Upper lobe of left lung (tissue), 4 donors: ENCODE data around the gene PLEKHH3.
A peak's percentile ranks its signal among the peaks of the same experiment; 100 is the strongest.

Experiments
- POLR2A ChIP-seq, 4 donors: fragments of 450-650 bp; IDR thresholded peaks; one replicate each; pipeline ENCODE4 v1.5.1; 2016 to 2017; ENCODE audit warnings: antibody characterized with exemption in 4 of 4, mild to moderate bottlenecking in 2 of 4
- POLR2AphosphoS5 ChIP-seq, 2 donors: sonication (generic); formaldehyde crosslinking; IDR thresholded peaks; one replicate each; pipeline ENCODE4 v1.5.1; 2017; ENCODE audit warnings: antibody characterized with exemption in 2 of 2
- TF ChIP-seq, protein P1 (sequence below), 6 experiments: fragments of 450-650 bp in 4 of 6; fragments of 200-600 bp in 2 of 6; sonication (generic) in 2 of 6; IDR thresholded peaks; one replicate each; pipeline ENCODE4 v1.5.1; 2016 to 2019; ENCODE audit warnings: antibody characterized with exemption in 6 of 6

- TF ChIP-seq POLR2AphosphoS5 (IDR thresholded peaks at IDR 0.05) (peak in 1 of 2 donors; percentile 13), POLR2A (IDR thresholded peaks at IDR 0.05) (no peak)
- TF ChIP-seq, protein P1, sequence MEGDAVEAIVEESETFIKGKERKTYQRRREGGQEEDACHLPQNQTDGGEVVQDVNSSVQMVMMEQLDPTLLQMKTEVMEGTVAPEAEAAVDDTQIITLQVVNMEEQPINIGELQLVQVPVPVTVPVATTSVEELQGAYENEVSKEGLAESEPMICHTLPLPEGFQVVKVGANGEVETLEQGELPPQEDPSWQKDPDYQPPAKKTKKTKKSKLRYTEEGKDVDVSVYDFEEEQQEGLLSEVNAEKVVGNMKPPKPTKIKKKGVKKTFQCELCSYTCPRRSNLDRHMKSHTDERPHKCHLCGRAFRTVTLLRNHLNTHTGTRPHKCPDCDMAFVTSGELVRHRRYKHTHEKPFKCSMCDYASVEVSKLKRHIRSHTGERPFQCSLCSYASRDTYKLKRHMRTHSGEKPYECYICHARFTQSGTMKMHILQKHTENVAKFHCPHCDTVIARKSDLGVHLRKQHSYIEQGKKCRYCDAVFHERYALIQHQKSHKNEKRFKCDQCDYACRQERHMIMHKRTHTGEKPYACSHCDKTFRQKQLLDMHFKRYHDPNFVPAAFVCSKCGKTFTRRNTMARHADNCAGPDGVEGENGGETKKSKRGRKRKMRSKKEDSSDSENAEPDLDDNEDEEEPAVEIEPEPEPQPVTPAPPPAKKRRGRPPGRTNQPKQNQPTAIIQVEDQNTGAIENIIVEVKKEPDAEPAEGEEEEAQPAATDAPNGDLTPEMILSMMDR (IDR thresholded peaks at IDR 0.05), result no peak
These were observed 47.3 kb downstream of the PLEKHH3 start for GRCh38 chr17:42629411-42630009.
